Measurements from ENCODE around the gene LSP1.
"Not testable (repeated sequence)": the region's sequence is repeated elsewhere in the genome, so short reads cannot be mapped to it uniquely, and the experiment has no call there.

The LSP1 gene

GRCh38 chr11:1877211-1878136 lies 24.6 kb downstream of the LSP1 start:
- no peak for DNase-seq (ENCODE audit: low spot score)

- DNase-seq (ENCODE audit: low spot score) = no peak
Measured at GRCh38 chr11:1878137-1879031, 25.5 kb downstream of the LSP1 start.

GRCh38 chr11:1879342-1879940 lies 26.6 kb downstream of the LSP1 start:
- DNase-seq (ENCODE audit: low spot score) = no peak

GRCh38 chr11:1879941-1880720 lies 27.2 kb downstream of the LSP1 start:
- DNase-seq (ENCODE audit: low spot score) = no peak

DNA sequence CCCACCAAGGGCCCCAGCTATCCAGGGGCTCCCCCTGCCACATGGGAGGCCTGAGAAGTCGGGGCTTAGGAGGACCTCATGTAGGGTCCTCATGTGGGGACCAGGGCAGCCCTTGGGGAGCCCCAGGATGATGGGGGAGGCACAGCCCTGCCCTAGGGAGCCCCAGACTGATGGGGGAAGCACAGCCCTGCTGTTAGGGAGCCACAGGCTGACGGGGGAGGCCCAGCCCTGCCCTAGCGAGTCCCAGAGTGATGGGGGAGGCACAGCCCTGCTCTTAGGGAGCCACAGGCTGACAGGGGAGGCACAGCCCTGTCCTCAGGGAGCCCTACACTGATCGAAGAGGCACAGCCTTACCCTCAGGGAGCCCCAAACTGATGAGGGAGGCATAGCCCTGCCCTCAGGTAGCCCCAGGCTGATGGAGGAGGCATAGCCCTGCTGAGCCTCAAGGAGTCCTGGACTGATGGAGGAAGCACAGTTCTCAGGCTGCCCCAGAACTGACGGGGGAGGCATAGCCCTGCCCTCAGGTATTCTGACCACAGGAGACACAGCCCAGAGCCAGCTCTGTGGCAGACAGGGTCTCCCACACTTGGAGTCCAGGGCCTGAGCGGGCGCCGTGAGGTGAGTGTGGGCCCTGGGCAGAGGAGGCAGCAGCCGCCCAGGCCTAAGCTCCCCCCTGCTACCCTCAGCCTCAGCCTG lies 28.0 kb downstream of the LSP1 start:
- no peak for DNase-seq (ENCODE audit: low spot score)

DNA sequence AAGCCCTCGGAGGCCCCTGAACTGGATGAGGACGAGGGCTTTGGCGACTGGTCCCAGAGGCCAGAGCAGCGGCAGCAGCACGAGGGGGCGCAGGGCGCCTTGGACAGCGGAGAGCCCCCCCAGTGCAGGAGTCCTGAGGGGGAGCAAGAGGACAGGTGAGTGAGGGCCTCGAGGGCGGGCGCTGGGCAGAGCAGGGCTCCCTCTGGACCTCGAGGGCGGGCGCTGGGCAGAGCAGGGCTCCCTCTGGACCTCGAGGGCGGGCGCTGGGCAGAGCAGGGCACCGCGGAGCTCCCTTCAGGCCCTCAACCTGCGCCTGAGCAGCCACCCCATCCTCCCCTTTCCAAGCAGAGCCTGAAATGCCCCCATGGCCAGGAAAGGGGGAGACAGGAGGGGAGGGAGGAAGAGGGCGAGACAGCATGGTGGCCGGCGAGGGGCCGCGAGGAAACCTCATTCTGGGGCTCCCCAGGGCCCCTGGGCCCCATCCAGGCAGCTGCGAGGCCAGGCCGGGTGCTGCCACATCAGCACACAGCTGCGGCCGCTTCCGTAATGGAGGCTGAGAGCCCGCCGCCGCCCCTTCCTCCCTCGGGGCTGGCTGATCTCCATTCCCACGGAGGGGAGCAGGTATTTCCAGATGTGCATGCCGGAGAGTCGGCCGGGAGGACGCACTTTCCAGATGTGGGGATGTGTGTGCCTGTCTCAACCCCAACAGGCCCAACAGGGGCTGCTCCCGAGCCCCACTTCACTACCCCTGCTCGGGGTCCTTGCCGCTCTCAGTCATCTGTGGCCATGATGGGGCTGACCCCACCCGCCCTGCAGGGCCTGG lies 28.8 kb downstream of the LSP1 start:
- peak; percentile 49 for DNase-seq (ENCODE audit: low spot score)

DNA sequence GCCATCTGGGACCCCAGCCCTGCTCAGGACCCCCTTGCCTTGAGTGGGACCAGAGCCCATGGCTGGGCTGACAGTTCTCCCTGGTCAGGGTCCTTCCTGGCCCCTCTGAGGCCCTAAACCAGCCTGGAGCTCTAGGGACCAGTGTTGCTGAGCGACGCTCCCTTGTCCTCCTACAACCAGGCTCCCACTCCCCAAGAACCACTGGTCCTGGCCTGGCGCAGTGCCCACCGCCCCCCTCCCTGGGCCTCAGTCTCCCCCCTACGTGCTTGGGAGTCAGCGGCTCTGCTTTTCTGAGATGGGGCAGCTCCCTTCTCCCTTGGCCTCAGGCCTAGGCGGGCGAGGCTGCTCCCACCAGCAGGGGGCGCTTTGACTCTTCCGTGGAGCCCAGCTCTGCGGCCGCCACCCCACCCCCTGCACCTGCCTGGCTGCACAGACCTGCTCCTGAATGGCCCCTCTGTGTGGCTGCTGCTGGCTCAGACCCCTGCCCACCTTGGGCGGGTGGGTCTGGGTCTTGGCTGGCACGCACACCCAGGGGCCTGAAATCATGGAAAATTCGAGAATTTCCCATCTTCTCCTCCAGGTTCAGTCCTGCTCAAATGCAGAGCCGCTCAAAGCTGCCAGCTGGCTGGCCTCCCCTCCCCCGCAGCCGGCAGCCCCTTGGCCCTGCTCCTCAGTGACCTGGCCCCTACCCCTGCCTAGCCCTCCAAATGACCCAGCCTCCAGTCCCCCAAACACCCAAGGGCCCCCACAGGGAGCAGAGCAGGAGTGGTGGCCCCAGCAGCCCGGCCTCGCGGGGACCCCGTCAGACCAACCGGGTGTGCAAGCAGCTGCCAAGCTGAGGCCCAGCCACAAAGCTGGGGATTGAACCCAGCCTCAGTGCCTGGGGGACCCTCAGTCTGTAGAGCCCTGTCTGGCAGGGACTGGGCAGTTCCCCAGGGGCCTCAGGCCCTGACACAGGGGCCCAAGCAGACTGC lies 29.7 kb downstream of the LSP1 start:
- DNase-seq (ENCODE audit: low spot score) = peak; percentile 95

- no peak for DNase-seq (ENCODE audit: low spot score)
Measured at GRCh38 chr11:1883346-1884302, 30.7 kb downstream of the LSP1 start.

GRCh38 chr11:1884303-1884700 lies 31.4 kb downstream of the LSP1 start:
- no peak for DNase-seq (ENCODE audit: low spot score)

- DNase-seq (ENCODE audit: low spot score) = not testable (repeated sequence)
Measured at GRCh38 chr11:1886551-1886950, 33.7 kb downstream of the LSP1 start.

DNA sequence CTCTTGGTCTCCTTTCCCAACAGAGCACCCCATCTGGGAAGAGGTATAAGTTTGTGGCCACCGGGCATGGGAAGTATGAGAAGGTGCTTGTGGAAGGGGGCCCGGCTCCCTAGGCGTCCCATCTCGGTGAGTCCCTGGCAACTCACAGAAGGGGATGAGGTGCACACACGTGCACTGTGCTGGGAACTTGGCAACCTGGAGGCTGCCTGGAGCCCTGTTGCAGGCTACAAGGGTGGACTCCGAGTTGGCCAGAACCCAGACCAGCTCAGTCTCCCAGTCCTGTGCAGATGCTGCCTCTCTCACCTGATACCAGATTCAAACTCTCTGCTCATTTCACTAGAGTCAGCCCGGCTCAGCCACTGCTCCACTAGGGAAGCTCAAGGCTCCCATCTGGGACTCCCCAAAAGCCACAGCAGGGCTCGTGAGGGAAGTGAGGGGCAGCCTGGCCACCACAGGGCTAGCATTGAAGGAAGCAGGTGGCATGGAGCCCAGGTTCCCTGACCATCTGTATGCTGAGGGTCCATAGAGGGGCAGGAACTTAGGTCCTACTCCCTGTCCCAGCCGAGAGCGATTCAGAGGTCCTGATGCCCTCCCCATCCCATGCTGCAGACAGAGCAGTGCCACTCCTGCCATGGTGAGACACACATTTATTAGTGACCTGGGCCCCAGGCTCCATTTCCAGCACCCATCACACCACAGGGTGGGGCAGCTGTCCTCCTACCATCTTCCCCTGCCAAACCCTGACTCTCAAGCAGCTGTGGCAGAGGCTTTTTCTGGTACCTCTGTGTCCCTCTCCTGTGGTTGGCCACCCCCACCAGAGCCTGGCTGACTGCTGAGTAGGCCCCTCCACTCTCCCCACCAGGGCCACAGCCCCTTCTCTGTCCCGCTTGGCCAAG lies 34.8 kb downstream of the LSP1 start:
- DNase-seq (ENCODE audit: low spot score) = no peak

GRCh38 chr11:1888347-1888753 lies 35.5 kb downstream of the LSP1 start:
- DNase-seq (ENCODE audit: low spot score) = no peak

DNA sequence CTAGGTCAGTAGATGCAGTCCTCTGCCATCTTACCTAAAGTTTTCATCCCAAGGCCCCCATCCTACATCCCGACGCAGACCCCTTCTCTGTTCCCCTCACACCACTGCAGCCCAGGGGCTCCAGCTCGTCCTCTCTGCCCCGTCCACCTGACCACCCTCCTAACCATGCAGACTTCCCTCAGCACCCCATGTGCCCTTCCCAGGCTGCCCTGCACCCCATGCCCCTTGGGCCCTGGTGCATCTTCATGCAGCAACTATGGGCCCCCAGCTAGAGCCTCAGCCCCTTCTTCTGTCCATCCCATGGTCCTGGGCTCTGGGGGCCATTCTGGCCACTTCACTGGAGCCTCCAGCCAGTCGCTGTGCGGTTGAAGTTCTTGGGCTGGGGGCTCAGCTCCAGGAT lies 35.9 kb downstream of the LSP1 start:
- DNase-seq (ENCODE audit: low spot score) = no peak

DNA sequence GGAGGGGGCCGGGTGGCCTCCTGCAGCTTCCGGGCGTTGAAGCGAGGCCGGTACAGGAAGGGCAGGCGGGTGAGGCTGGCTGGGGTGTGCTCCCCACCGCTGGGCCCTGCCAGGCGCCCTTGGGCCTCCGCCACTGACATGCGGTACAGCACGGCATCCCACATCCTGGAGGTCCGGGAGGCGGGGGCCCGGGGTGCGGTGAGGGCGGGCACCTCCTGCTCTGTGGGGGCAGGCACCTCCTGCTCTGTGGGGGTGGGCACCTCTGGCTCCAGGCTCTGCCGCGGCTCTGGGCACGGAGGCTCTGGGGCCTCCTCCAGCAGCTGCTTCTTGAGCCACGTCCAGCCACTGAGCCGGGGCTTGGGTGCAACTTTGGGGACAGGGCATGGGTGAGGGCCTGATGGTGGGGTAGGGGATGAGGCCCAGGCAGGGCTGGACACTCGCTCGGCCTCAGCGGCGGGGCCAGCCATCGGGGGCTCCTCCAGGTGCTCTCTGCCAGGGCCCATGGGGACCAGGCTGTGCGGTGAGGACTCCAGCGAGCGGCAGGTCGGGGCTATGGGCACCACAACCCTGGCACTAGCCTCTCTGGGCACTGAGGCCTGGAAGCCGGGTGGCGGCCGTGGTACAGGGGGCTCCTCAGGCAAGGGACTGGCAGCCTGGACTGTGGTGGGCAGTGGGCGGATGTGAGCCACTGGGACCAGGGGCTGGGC lies 36.5 kb downstream of the LSP1 start:
- no peak for DNase-seq (ENCODE audit: low spot score)

DNA sequence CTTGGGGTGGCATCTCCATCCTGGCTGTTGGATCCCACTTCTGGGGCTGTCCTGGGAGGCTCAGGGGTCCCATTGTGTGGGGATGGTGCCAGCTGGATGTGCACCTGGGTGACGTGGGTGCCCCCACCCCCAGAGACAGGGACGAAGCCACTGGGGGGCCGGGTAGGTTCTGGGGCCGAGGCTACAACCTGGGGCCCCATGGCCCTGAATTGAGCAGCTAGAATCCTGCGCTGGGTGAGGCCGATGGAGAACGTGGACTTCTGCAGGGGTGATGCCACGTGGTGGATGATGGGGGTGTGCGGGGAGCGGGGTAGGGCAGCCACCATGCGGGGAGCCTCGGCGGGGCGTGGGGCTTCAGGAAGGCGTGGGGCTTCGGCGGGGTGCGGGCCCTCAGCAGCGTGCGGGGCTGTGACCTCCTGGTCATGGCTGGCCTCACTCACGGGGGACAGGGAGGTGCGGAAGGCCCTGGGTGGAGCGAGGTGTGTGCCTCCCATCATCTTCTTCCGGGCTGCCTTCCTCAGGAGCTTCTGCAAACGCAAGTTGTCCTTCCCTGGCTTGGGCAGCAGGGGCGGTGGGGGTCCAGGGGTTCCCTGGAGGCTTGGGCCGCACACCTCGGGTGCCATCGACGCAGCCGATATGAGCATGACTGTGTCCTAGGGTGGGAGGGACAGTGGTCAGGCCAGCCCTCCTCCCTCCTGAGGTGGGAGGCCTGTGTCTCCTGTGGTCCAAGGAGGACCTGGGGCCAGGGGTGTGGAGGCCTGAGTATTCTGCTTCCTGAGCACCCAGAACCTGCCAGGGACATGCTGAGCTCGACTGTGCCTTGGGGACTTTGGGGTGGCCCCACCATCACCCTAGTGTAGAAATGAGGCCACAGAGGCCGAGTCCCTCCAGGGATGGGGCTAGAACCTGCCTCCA lies 37.3 kb downstream of the LSP1 start:
- DNase-seq (ENCODE audit: low spot score) = no peak
